Measurements from ENCODE around the gene ELP1.

Gene ELP1

GRCh38 chr9:108854094-108854493 lies 79.8 kb downstream of the ELP1 start:
- Histone ChIP-seq H3K27me3 (ENCODE audit: insufficient read depth, low read length, poor library complexity) (no peaks in the 10 kb centered on the region), H3K4me3 (ENCODE audit: low read depth in 1 of 2, low read length in 2 of 2) (no peak overlapping the region), H3K9me3 (ENCODE audit: insufficient read depth, low read length, severe bottlenecking) (no peaks in the 10 kb centered on the region), H3K79me2 (ENCODE audit: insufficient read depth, low read length) (no peaks in the 10 kb centered on the region), H2AFZ (ENCODE audit: low read depth, low read length) (no peak overlapping the region), H3K27ac (ENCODE audit: low read length) (no peak overlapping the region), H3K4me2 (ENCODE audit: insufficient read depth, low read length) (no peak overlapping the region), H3K36me3 (ENCODE audit: insufficient read depth, low read length) (no peaks in the 10 kb centered on the region), H3K9ac (ENCODE audit: low read depth, low read length) (no peak overlapping the region), H3K4me1 (ENCODE audit: insufficient read depth, low read length) (no peaks in the 10 kb centered on the region), H4K20me1 (ENCODE audit: insufficient read depth, low read length) (no peaks in the 10 kb centered on the region)
- no peak for DNase-seq
- no peak for ATAC-seq (ENCODE audit: insufficient read depth, low read depth)
- no peak for TF ChIP-seq EZH2 (IDR thresholded peaks at IDR 0.05; ENCODE audit: borderline replicate concordance, low read depth, low read length, severe bottlenecking)
- TF ChIP-seq CTCF (IDR thresholded peaks at IDR 0.05; ENCODE audit: borderline replicate concordance, extremely low read depth, low read length, poor library complexity, severe bottlenecking) = no peak

- H3K4me1 ChIP-seq (ENCODE audit: insufficient read depth, low read length) = no peaks in the 10 kb centered on the region
- H3K9ac ChIP-seq (ENCODE audit: low read depth, low read length) = no peak overlapping the region
- DNase-seq (no peak), ATAC-seq (ENCODE audit: insufficient read depth, low read depth) (no peak)
- no peaks in the 10 kb centered on the region for H4K20me1 ChIP-seq (ENCODE audit: insufficient read depth, low read length)
- no peaks in the 10 kb centered on the region for H3K79me2 ChIP-seq (ENCODE audit: insufficient read depth, low read length)
- no peak overlapping the region for H3K27ac ChIP-seq (ENCODE audit: low read length)
- H3K4me2 ChIP-seq (ENCODE audit: insufficient read depth, low read length) = no peak overlapping the region
- no peak overlapping the region for H3K4me3 ChIP-seq (ENCODE audit: low read depth in 1 of 2, low read length in 2 of 2)
- no peaks in the 10 kb centered on the region for H3K36me3 ChIP-seq (ENCODE audit: insufficient read depth, low read length)
- no peaks in the 10 kb centered on the region for H3K9me3 ChIP-seq (ENCODE audit: insufficient read depth, low read length, severe bottlenecking)
- no peak for TF ChIP-seq EZH2 (IDR thresholded peaks at IDR 0.05; ENCODE audit: borderline replicate concordance, low read depth, low read length, severe bottlenecking)
- TF ChIP-seq CTCF (IDR thresholded peaks at IDR 0.05; ENCODE audit: borderline replicate concordance, extremely low read depth, low read length, poor library complexity, severe bottlenecking) = no peak
- no peak overlapping the region for H2AFZ ChIP-seq (ENCODE audit: low read depth, low read length)
- no peaks in the 10 kb centered on the region for H3K27me3 ChIP-seq (ENCODE audit: insufficient read depth, low read length, poor library complexity)
Observed at GRCh38 chr9:108852079-108852478, 81.8 kb downstream of the ELP1 start.

GRCh38 chr9:108851138-108851537 lies 82.8 kb downstream of the ELP1 start:
- TF ChIP-seq EZH2 (IDR thresholded peaks at IDR 0.05; ENCODE audit: borderline replicate concordance, low read depth, low read length, severe bottlenecking) (no peak), CTCF (IDR thresholded peaks at IDR 0.05; ENCODE audit: borderline replicate concordance, extremely low read depth, low read length, poor library complexity, severe bottlenecking) (no peak)
- no peak overlapping the region for H3K9ac ChIP-seq (ENCODE audit: low read depth, low read length)
- H3K9me3 ChIP-seq (ENCODE audit: insufficient read depth, low read length, severe bottlenecking) = no peaks in the 10 kb centered on the region
- no peaks in the 10 kb centered on the region for H3K4me1 ChIP-seq (ENCODE audit: insufficient read depth, low read length)
- no peak overlapping the region for H3K4me3 ChIP-seq (ENCODE audit: low read depth in 1 of 2, low read length in 2 of 2)
- no peak for ATAC-seq (ENCODE audit: insufficient read depth, low read depth)
- no peak for DNase-seq
- H3K79me2 ChIP-seq (ENCODE audit: insufficient read depth, low read length) = no peaks in the 10 kb centered on the region
- H4K20me1 ChIP-seq (ENCODE audit: insufficient read depth, low read length) = no peaks in the 10 kb centered on the region
- no peak overlapping the region for H3K27ac ChIP-seq (ENCODE audit: low read length)
- no peaks in the 10 kb centered on the region for H3K36me3 ChIP-seq (ENCODE audit: insufficient read depth, low read length)
- no peak overlapping the region for H3K4me2 ChIP-seq (ENCODE audit: insufficient read depth, low read length)
- no peak overlapping the region for H2AFZ ChIP-seq (ENCODE audit: low read depth, low read length)
- H3K27me3 ChIP-seq (ENCODE audit: insufficient read depth, low read length, poor library complexity) = no peaks in the 10 kb centered on the region

All from DND-41 (cell line).